Mesendoderm (in vitro differentiated cells): Measurements from ENCODE around the gene RAPGEF6. TPM values are rescaled to one million over a fixed set of nuclear protein-coding genes. Genes with fewer than 3 reads are reported as not detected.

Experiments
- DNase-seq: peaks from one replicate; pipeline ENCODE4 v3.0.0; 2013
- H2AK5ac ChIP-seq: 2 replicates; pipeline ENCODE4 v1.6.1; 2013; ENCODE audit warnings: low read length, inconsistent platforms
- H2BK120ac ChIP-seq: 2 replicates; pipeline ENCODE4 v1.6.1; 2013; ENCODE audit warnings: low read depth, mild to moderate bottlenecking, low read length, moderate library complexity, mixed read lengths
- H2BK15ac ChIP-seq: replicated peaks from 2 replicates; pipeline ENCODE4 v1.6.1; 2013; ENCODE audit warnings: low read depth, mild to moderate bottlenecking, moderate library complexity
- H2BK5ac ChIP-seq: 2 replicates; pipeline ENCODE4 v1.6.1; 2013; ENCODE audit warnings: low read length, inconsistent platforms
- H3K18ac ChIP-seq: 2 replicates; pipeline ENCODE4 v1.6.1; 2013; ENCODE audit warnings: mild to moderate bottlenecking, low read length, mixed read lengths
- H3K23ac ChIP-seq: one replicate; pipeline ENCODE4 v1.6.1; 2013; ENCODE audit warnings: low read length
- H3K27ac ChIP-seq: 2 replicates; pipeline ENCODE4 v1.5.1; 2013; ENCODE audit warnings: low read depth, mild to moderate bottlenecking, inconsistent platforms, low read length, moderate library complexity
- H3K27me3 ChIP-seq: 2 replicates; pipeline ENCODE4 v1.6.1; 2013; ENCODE audit warnings: low read length, control low read depth, mild to moderate bottlenecking, inconsistent platforms; ENCODE audit not compliant: insufficient read depth, poor library complexity
- H3K36me3 ChIP-seq: 2 replicates; pipeline ENCODE4 v1.6.1; 2013; ENCODE audit warnings: low read length, inconsistent platforms; ENCODE audit not compliant: control insufficient read depth, insufficient read depth
- H3K4ac ChIP-seq: one replicate; pipeline ENCODE4 v1.6.1; 2013; ENCODE audit warnings: low read depth, mild to moderate bottlenecking, low read length, moderate library complexity
- H3K4me1 ChIP-seq: 2 replicates; pipeline ENCODE4 v1.6.1; 2013; ENCODE audit warnings: low read depth, low read length, inconsistent platforms; ENCODE audit not compliant: control insufficient read depth
- H3K4me2 ChIP-seq: 2 replicates; pipeline ENCODE4 v1.6.1; 2013; ENCODE audit warnings: low read length
- H3K4me3 ChIP-seq: 2 replicates; pipeline ENCODE4 v1.5.1; 2013; ENCODE audit warnings: mild to moderate bottlenecking, low read length
- H3K56ac ChIP-seq: one replicate; pipeline ENCODE4 v1.6.1; 2013; ENCODE audit warnings: low read length
- H3K79me1 ChIP-seq: 2 replicates; pipeline ENCODE4 v1.6.1; 2013; ENCODE audit warnings: low read length, inconsistent platforms
- H3K79me2 ChIP-seq: 2 replicates; pipeline ENCODE4 v1.6.1; 2013; ENCODE audit warnings: mild to moderate bottlenecking, low read length; ENCODE audit not compliant: control insufficient read depth, insufficient read depth
- H3K9ac ChIP-seq: 2 replicates; pipeline ENCODE4 v1.6.1; 2013; ENCODE audit warnings: low read length, inconsistent platforms
- H4K5ac ChIP-seq: one replicate; pipeline ENCODE4 v1.6.1; 2013; ENCODE audit warnings: low read length
- H4K8ac ChIP-seq: one replicate; pipeline ENCODE4 v1.6.1; 2013; ENCODE audit warnings: low read depth, mild to moderate bottlenecking, control low read depth, low read length, moderate library complexity
- WGBS: extraction: QIAGEN DNeasy Blood & Tissue Kit; methylation state at CpG from one replicate; pipeline ENCODE4 v1.1.7; 2013; ENCODE audit warnings: low lambda C conversion rate, missing lambda C conversion rate; ENCODE audit not compliant: insufficient coverage; ENCODE audit errors: extremely low coverage; 5-methylcytosine and 5-hydroxymethylcytosine counted together
- small RNA-seq: library from polyadenylated mRNA; stranded (forward); fragments of <200 nt; extraction: miRNeasy Mini kit (QIAGEN cat#:217004); gene quantifications from one replicate; pipeline ENCODE3, GENCODE V24; 2013; ENCODE audit not compliant: insufficient read depth

Gene RAPGEF6

DNA sequence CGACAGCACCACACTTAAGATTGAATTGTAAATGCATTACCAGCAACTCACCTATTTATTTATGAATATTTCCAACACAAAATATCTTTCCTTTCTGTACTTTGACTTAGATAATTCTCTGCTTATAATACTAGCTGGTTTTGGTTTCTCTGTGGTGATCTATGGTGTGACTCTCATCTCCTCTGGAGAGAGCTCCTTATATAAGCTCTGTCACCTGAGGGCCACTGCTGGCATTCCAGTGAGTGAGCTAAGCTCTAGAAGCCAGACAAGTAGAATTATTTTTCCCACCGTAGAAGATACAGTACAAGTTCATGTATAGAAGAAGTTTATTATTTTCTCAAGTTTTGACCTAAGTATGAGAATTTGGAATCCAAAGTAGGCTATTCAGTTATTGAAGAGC is 259.7 kb downstream of the RAPGEF6 start:
- WGBS = no CpG with 5 or more reads among the region's 2 CpGs

More for the DNA sequence above, 259.7 kb downstream of the RAPGEF6 start:
- Histone ChIP-seq H3K27me3 (no peaks in the 10 kb centered on the region), H3K79me1 (peaks cover 2% of the 10 kb centered on the region), H4K5ac (no peak overlapping the region), H3K23ac (no peak overlapping the region), H3K36me3 (no peaks in the 10 kb centered on the region), H3K18ac (no peak overlapping the region), H2BK15ac (no peak overlapping the region), H2BK5ac (no peak overlapping the region), H3K4me3 (no peak overlapping the region), H3K27ac (no peak overlapping the region), H4K8ac (no peak overlapping the region), H3K9ac (no peak overlapping the region), H3K4me2 (no peak overlapping the region), H3K79me2 (no peaks in the 10 kb centered on the region), H3K4me1 (no peaks in the 10 kb centered on the region), H3K56ac (no peak overlapping the region), H2BK120ac (no peak overlapping the region), H3K4ac (no peak overlapping the region), H2AK5ac (no peak overlapping the region)
- DNase-seq = no peak

Small RNAs within 50 kb of the gene (small RNA-seq; reads per million reads assigned to genes)
- not detected for gene RF02271
